ENCODE results near the gene CAND1.

CAND1 gene

DNA sequence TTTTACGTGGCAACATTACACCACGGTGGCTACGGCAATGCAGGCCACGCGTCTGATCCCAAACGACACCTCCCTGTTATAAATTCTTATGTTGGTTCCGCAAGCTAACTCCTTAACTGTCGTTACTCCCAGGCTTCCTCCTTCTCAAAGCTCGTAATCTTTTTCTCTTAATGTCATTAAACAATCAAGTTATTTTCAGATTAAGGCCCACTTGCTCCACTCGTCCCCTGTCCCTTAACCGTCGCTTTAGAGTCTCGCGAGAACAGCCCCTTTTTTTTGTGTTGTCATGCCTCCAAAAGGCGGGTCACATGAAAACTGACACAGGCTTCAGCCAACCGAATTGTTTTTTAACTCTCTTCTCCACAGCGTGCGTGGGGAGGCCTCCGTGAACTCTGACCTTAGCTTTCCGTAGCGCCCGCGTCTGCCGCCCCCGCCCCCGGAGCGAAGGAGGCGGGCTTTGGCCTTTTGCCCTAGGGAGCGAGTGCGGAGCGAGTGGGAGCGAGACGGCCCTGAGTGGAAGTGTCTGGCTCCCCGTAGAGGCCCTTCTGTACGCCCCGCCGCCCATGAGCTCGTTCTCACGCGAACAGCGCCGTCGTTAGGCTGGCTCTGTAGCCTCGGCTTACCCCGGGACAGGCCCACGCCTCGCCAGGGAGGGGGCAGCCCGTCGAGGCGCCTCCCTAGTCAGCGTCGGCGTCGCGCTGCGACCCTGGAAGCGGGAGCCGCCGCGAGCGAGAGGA, at the start of gene CAND1:
TSS of gene CAND1 (plus strand) at position 463 of the 737 bp plus-strand sequence. CDS start 360 bp downstream, outside the sequence.
- peak; percentile 99 for DNase-seq

DNA sequence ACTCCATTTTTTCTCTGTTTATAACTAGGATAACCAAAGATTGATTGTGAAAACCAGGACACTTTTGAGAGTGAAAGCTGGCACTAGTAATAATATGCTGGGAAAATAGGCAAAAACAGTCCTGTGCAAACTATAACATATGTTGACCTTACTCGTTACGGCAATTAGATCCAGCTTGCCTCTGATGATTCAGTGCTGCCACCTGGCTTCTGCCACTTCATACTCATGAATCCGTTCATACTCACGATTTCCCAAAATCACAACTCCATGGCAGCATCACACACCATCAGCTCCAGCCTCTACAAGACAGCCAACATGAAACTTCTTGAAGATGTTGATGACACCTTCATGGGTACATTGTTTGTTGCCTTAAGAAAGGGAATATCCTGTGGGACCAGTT, 49.1 kb upstream of the CAND1 start:
- peak; percentile 8 for DNase-seq

DNA sequence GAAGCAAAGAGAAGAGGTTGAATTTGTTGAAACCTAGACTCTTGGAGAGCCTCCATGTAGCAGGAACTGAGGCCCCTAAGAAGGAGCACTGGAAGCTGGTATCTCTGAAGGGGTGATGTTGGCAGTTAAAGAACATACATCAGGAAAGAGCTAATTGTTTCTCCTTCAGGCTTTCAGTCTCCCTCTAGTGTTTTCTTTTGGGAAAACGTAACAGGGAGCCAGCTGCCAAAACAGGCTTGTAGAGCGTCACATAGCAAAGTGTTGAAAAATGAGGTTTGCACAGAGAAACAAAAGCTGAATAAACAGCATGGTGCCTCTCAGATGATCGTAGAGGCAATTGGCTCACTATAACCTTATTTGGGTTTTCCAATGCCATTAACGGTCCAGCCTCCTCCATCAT, 46.9 kb upstream of the CAND1 start:
- no peak for DNase-seq

DNA sequence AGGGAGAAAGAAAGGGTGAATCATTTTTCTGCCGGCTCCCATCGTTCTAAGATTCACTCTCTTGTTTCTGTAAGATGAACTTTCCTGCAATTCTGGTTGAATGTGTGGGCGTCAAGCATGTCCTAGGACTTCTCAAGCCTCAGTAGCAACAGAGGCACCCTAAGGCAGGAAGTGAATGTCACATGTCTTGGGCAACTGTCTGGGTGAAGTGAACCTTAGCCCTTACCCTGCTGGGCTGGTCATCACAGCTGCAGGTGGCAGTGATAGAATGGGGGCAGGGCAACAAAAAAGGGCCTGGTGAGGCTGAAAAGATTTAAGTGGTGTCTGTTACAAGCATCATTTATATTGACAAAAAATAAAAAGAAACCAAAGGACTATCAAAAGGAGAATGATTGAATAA, 45.9 kb upstream of the CAND1 start:
- DNase-seq, result no peak

GRCh38 chr12:67237231-67237630, 31.9 kb upstream of the CAND1 start:
- peak; percentile 4 for DNase-seq

DNA sequence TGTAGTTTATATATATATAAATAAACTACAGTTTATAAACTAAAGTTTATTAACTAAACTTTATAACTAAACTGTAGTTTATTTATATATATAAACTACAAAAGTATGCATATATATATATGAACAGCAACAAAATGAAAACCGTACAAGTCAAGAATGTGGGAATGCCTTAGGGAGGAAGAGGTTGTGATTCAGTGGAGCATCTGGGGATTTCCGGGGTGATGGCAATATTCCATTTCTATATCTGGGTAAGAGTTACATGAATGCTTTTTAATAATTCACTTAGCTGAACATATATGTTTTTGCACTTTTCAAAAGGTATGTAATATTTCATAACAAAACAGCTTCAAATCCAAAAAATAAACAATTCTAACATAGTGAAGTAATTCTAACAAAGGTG, 30.1 kb upstream of the CAND1 start:
- no peak for DNase-seq

- peak; percentile 17 for DNase-seq
Measured at GRCh38 chr12:67241482-67241881, 27.7 kb upstream of the CAND1 start.

- DNase-seq, result no peak
Measured at GRCh38 chr12:67243260-67243659, 25.9 kb upstream of the CAND1 start.

- no peak for DNase-seq
Measured at GRCh38 chr12:67245571-67245970, 23.6 kb upstream of the CAND1 start.

DNA sequence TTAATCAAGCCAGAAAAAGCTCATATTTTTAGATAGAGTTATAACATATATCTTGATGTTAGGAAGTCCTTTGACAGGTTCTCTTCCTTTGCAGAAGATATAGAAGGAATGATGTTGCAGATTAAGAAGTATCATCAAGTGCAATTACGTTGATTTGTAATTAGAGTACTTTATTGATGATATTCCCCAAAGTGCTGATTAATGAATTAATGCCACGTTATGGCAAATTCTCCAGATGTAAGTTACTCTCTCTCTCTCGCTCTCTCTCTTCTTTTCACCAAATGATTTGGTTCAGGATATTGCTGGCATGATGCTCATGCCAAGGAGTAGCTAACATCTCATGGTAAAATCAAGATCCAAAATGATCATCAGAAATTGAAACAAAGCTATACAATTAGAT, 18.1 kb upstream of the CAND1 start:
- DNase-seq, result no peak

- DNase-seq, result no peak
Measured at GRCh38 chr12:67254372-67255026, 14.7 kb upstream of the CAND1 start.

DNA sequence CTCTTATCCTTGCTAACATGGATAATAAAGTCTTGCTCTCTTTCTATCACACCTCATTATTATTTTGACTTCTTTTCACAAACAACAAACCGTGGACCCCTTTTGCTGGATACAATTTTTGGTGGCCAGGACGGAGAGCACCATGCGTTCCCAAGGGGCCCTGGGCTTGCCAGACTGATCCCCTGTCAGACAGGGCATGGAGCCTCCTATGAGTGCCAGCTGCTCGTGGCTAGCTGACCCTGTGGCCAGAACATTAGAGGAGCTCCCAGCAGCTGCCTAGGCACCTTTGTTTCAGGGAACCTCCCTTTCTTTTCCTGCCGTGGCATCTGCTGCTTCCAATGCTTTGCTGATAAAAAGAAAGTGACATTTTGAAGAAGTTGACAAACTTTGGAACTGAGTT, 12.5 kb upstream of the CAND1 start:
- DNase-seq, result no peak

DNA sequence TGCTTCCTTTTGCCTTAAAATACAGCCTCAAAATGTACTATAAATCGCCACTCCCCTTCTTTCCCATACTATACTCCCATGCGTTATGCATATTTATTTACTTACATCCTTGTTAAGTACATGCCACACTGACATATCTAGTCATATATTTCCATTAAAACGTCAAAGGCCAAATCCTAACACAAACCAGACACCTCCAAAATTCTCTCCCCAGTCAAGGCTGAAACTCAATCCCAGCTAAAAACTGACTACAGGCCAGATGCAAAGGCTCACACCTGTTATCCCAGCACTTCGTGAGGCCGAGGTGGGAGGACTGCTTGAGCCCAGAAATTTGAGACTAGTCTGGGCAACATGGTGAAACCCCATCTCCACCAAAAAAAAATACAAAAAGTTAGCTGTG, 5.7 kb upstream of the CAND1 start:
- no peak for DNase-seq

DNA sequence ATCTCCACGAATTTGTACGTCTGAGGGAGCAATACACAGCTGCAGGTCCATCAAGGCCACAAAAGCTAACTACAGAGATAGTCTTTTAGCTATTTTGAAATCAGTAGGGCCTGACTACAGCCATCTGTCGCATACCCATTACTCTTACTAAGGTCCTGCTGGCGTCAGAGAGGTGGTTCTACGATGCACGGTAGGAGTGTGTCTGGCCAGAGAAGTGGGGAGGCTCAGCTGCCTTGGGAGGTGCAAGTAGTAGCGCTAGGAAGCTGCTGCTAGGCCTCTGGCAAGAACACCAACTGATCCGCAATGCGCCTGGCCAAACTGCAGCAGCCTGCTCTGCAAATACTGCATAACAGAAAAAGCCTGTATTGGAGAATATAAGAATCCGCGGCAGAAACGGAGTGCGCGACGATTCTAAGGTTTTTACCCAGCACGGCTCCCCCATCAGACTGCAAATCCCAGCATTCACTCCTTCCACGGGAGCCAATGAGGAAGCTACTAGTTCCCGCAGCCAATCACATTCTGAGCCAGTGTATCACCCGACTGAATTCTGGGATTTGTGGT, 743 bp upstream of the CAND1 start:
- DNase-seq, result no peak

DNA sequence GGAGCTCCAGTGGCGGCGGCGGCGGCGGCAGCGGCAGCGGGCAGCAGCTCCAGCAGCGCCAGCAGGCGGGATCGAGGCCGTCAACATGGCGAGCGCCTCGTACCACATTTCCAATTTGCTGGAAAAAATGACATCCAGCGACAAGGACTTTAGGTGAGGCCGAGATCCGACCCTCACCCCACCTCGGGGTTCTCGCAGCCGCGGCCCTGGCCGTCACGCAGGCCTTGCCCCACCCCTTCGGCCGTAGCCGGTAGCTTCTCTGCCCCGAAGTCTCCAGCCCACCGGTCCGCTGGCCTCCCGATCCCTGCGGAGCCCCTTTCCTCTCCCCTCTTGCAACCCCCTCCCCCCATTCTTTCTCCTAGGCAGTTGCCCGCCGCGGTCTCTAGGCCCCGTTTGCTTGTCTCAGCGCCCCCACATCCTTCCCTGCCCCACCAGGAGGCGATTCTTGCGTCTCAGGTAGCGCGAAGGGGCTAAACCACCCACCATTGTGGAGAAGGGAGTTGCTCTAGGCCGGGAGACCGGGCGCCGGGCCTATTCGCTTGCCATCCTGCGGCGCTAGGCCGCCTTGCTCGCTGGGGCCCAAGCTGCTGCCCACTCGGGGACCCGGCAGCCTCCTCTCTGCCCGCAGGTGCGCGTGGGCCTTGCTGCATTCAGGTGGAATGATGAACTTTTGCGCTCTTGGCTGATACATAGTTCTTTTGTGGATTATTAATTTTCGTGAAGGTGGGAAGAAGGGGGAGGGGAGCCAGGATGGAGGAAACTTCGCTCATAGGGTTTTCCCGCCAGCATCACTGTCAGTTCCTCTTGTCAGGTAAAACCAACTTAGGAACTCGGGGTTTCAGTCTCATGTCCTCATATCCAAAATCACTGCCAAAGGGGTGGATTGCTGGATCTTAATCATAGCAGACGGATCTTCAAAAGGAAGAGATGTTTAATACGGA, 745 bp downstream of the CAND1 start:
- DNase-seq, result peak; percentile 60

- no peak for DNase-seq
Measured at GRCh38 chr12:67270622-67271021, 1.5 kb downstream of the CAND1 start.

GRCh38 chr12:67271976-67272375, 2.8 kb downstream of the CAND1 start:
- no peak for DNase-seq

GRCh38 chr12:67274186-67274585, 5.0 kb downstream of the CAND1 start:
- no peak for DNase-seq

GRCh38 chr12:67275380-67275913, 6.3 kb downstream of the CAND1 start:
- DNase-seq, result no peak

- no peak for DNase-seq
Measured at GRCh38 chr12:67276421-67276820, 7.3 kb downstream of the CAND1 start.

GRCh38 chr12:67279637-67280036, 10.5 kb downstream of the CAND1 start:
- no peak for DNase-seq

DNA sequence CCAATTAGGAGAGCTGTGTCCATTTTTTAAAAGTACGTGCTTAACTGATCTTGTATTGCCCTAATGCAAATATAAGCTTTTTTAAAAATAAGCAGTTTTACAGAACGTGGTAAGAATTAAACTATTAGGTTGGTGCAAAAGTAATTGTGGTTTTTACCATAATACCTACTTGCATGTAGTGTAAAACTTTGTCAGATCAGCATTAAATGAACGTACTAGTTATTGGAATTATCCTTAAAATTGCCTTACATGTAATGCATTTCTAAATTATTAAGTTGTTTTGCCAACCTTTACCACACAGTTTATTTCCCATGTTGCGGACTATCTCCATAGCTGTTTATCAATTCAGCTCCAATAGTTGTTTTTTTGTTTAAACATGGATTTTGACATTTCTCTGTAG, 10.9 kb downstream of the CAND1 start:
- no peak for DNase-seq

DNA sequence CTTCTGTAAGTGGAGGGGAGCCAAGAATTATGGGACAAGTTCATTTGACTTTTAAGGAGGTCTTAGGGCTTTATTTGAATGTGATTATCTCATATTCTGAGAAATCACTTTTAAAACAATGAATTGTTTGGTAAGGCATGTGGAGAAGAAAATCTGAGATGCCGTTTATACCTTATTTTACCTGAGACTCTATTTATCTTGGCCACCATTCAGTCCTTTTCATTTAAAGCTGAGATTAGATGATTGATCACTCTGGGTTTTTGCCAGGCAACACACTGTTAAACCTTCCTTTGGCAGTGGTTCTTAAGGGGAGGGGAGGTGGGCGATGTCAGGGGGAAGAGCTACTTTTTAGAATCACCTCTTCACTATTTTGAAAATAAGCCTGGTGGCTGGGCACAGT, 11.4 kb downstream of the CAND1 start:
- DNase-seq, result no peak

All from NCI-H526 treated with DMSO at 0.1 percent for 48 hours (cell line).